SK-MEL-5 (cell line): ENCODE data around the gene MX1. TPM values are rescaled to one million over a fixed set of nuclear protein-coding genes. Genes with fewer than 3 reads are reported as not detected.
"Not testable (repeated sequence)": the region's sequence is repeated elsewhere in the genome, so short reads cannot be mapped to it uniquely, and the experiment has no call there.

Experiments used
- DNase-seq: peaks from one replicate; pipeline ENCODE4 v3.0.0-alpha.2; 2016; ENCODE audit warnings: low read depth, low spot score
- in situ Hi-C: cut with HindIII; loops from 2 replicates; pipeline ENCODE4 v1.10.0; 2016; ENCODE audit warnings: low sequenced_read_pairs, high pct_unique_total_duplicates, low pct_unique_long_range_greater_than_20kb
- total RNA-seq: library from RNA; depleted of rRNA; stranded (reverse); fragments of >200 nt; shearing (Covaris generic); gene quantifications from 2 replicates; pipeline ENCODE4 v1.2.3, GENCODE V29; 2014

MX1 gene
- total RNA-seq, 1 experiment from 2014 or later = 3.6 TPM

DNA sequence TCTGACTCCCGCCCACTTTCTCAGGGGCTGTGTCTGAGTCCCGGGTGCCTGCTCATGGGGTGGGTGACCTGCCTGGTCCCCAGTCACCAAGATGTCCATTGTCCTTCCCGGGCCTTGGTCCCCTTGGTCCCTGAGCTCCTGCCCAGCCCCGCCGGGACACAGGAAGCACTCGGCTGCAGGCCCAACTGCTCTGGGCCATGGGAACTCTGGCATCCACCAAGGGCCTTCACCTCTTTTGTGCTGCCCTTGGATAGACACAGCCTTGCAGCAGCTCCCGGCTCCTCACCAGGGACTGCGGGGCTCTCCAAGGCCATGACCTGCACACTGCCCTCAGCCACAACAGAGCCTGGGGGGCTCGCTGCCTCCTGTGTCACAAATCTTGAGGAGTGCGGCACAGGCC is 22.1 kb upstream of the MX1 start:
- no peak for DNase-seq
- in situ Hi-C loops = no loop called here

- in situ Hi-C loops = no loop called here
- no peak for DNase-seq
These were observed 20.7 kb upstream of the MX1 start for GRCh38 chr21:41405321-41405720.

DNA sequence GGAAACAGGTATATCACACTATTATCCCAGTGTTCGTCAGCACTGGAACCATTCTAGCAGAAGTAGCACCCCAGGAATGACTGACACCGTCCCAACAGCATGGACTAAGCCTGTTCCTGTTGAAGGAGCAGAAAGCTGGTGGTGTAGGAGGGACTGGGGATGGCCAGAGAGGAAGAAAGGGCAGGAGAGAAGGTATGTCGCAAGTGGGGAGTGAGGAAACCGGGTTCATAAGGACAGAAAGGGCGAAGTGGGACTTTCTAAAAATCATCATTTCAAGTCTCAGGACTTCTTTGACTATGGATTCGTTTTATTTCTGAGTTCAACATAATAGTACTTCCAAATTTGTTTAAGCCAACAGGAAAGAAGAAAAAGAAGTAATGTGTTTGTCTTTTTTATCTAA is 19.7 kb upstream of the MX1 start:
- no peak for DNase-seq
- in situ Hi-C loops = no loop called here

DNA sequence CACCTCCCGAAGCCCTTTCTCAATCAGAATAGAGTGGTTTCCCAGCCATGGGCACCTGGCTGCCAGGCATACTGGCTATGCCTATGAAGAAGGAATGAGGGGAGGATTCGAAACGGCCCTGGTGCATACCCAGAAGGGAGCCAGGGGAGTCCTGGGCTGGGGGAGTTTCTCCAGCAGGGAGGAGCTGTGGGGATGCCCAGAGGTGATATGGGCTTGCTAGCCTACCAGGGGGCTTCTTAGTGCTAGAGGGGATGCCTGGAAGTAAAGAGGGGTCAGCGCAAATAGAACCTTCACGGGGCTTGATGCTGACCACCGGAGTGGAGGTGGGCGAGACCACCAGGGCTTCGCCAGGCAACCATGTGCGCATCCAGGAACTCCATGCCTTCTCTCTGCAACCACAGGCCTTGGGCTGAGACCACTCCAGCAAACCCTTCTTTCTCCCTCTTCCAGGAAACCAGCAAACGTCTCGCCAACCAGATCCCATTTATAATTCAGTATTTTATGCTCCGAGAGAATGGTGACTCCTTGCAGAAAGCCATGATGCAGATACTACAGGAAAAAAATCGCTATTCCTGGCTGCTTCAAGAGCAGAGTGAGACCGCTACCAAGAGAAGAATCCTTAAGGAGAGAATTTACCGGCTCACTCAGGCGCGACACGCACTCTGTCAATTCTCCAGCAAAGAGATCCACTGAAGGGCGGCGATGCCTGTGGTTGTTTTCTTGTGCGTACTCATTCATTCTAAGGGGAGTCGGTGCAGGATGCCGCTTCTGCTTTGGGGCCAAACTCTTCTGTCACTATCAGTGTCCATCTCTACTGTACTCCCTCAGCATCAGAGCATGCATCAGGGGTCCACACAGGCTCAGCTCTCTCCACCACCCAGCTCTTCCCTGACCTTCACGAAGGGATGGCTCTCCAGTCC is 18.2 kb upstream of the MX1 start:
- no peak for DNase-seq
- in situ Hi-C loops = no loop called here

GRCh38 chr21:41410361-41410760 is 15.7 kb upstream of the MX1 start:
- DNase-seq = no peak
- in situ Hi-C loops = no loop called here

- DNase-seq = no peak
- in situ Hi-C loops = no loop called here
These were observed 15.1 kb upstream of the MX1 start for GRCh38 chr21:41410767-41411448.

DNA sequence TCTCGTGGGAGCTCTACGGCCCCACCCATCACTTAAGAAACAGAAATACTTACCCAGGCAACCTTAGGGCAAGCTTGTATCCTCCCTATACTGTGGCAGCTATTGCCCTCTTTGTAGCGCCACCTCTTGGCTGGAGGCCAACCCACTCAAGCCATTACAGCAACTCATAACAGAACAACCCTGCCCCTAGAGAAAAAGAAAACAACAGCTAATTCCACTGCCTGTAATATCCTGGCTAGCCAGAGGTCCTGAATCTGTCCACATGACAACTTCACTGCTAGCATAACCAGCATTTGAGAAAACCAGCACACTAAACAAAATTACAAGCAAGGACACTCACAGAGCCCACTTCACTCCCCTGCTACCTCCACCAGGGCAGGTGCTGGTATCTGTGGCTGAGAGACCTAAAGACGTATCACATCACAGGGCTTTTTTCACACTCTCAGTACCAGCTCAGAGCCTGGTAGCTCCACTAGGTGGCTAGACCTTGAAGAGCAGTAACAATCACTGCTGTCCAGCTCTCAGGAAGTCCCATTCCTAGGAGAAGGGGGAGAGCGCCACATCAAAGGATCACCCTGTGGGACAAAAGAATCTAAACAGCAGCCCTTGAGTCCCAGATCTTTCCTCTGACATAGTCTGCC is 14.5 kb upstream of the MX1 start:
- in situ Hi-C loops = no loop called here
- peak; percentile 55 for DNase-seq

DNA sequence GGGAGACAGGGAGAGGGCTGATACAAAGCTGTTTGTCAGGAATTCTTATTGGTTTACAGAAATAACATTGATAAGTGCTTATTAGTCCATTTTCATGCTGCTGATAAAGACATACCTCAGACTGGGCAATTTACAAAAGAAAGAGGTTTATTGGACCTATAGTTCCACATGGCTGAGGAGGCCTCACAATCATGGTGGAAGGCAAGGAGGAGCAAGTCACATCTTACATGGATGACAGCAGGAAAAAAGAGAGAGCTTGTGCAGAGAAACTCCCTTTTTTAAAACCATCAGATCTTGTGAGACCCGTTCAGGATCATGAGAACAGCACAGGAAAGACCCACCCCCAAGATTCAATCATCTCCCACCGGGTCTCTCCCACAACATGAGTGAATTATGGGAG is 8.5 kb upstream of the MX1 start:
- DNase-seq, in situ Hi-C loops: not testable (repeated sequence)

GRCh38 chr21:41418393-41418792 is 7.6 kb upstream of the MX1 start:
- no peak for DNase-seq
- in situ Hi-C loops = no loop called here

DNA sequence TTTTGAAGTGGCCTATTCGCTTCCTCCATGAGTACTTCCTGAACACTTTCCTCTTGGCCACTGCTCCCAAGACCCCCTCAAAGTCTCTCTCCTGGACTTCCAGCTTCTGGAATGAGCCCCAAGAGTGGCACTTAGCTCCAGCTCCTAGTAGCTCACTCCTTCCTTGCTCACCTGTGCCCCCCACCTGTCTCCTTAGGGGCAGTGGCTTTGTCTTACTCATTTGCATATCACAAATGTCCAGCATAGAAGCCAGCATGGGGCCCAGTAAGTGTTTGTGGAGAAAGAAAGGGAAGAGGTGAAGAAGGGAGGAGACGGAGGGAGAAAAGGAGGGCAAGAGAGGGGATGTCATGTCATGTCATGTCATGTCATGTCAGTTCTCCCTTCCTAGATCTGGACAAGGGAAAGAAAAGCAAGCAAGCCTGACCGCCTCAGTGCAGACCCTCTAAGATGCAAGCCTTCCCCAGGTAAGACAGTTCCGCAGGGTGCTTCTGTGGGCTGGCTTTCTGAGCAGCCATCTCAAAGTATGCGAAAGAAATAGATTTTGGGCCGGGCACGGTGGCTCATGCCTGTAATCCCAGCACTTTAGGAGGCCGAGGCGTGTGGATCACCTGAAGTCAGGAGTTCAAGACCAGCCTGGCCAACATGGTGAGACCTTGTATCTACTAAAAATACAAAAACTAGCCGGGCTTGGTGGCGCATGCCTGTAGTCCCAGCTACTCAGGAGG is 6.9 kb upstream of the MX1 start:
- in situ Hi-C loops = no loop called here

GRCh38 chr21:41419921-41420862 is 5.8 kb upstream of the MX1 start:
- in situ Hi-C loops = no loop called here
- peak; percentile 78 for DNase-seq

More for the DNA sequence above, 6.9 kb upstream of the MX1 start:
- DNase-seq = no peak

- DNase-seq, in situ Hi-C loops: not testable (repeated sequence)
These were observed 5.0 kb upstream of the MX1 start for GRCh38 chr21:41420998-41421397.

- DNase-seq = no peak
- in situ Hi-C loops = no loop called here
These were observed 3.3 kb upstream of the MX1 start for GRCh38 chr21:41422546-41423304.

GRCh38 chr21:41423305-41423636 is 2.8 kb upstream of the MX1 start:
- DNase-seq, in situ Hi-C loops: not testable (repeated sequence)

DNA sequence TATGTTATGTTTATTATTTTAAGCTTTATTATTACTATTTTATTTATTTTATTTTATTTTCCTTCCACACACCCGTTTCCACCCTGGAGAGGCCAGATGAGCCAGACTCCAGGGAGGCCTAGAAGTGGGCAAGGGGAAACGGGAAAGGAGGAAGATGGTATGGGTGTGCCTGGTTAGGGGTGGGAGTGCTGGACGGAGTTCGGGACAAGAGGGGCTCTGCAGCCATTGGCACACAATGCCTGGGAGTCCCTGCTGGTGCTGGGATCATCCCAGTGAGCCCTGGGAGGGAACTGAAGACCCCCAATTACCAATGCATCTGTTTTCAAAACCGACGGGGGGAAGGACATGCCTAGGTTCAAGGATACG is 468 bp upstream of the MX1 start:
- no peak for DNase-seq
- in situ Hi-C loops = no loop called here

GRCh38 chr21:41426676-41427404 is 801 bp downstream of the MX1 start:
- DNase-seq = no peak
- in situ Hi-C loops = no loop called here
